HCT116 (cell line): Measurements from ENCODE around the gene RNPEPL1. TPM values are rescaled to one million over a fixed set of nuclear protein-coding genes. Genes with fewer than 3 reads are reported as not detected.

Source experiments
- ATAC-seq: fragments of 200-7000 bp; cut with Tn5 transposase; 2 replicates; pipeline ENCODE4 v1.9.1; 2020; ENCODE audit warnings: mild to moderate bottlenecking, moderate library complexity
- BruUV-seq: library from RNA; stranded (reverse); fragments of 400-500 nt; replicated peaks from 2 replicates; lab custom pipeline; 2021; lab: Mats Ljungman, UMichigan
- CTCF ChIA-PET: fragments of 300-600 bp; sonication (Branson Sonifier 250); formaldehyde crosslinking; loops from one replicate; lab custom pipeline; 2021; ENCODE audit warnings: antibody characterized with exemption; lab: Charles Lee
- POLR2A ChIA-PET: fragments of 300-600, 350-600 bp; sonication (Branson Sonifier 250); formaldehyde crosslinking; loops from one replicate; lab custom pipeline; 2021; ENCODE audit warnings: antibody characterized with exemption; lab: Charles Lee
- RAD21 ChIA-PET, 2 experiments: fragments of 300-600 bp; sonication (Branson Sonifier 250); formaldehyde crosslinking; loops; one replicate each; lab custom pipeline; 2023; ENCODE audit warnings: low total read pairs in 2 of 2; ENCODE audit not compliant: uncharacterized antibody in 2 of 2, unreplicated experiment in 2 of 2, low non-redundant PET in 1 of 2; lab: Charles Lee
- DNase-seq: peaks from one replicate; pipeline ENCODE4 v3.0.0-alpha.2; 2010; ENCODE audit warnings: low read depth, low spot score
- H2AFZ ChIP-seq: fragments of 200-600 bp; shearing (Covaris generic), sonication (generic); 2 replicates; pipeline ENCODE4 v1.6.1; 2017; ENCODE audit warnings: low read depth, mixed run types, mixed read lengths, antibody characterized with exemption, low read length; ENCODE audit not compliant: poor library complexity, severe bottlenecking
- H3K27ac ChIP-seq: 2 replicates; pipeline ENCODE4 v1.5.1; 2012; ENCODE audit warnings: low read depth, low read length
- H3K27me3 ChIP-seq: fragments of 200-600 bp; sonication (generic); 2 replicates; pipeline ENCODE4 v1.6.1; 2016; ENCODE audit warnings: mixed run types, low read length, mixed read lengths; ENCODE audit not compliant: insufficient read depth
- H3K36me3 ChIP-seq, 2 experiments: fragments of 200-500 bp in 1 of 2; fragments of 200-600 bp in 1 of 2; sonication (Bioruptor generic) in 1 of 2; sonication (generic) in 1 of 2; 2 replicates each; pipeline versions ENCODE4 v1.5.1 to v1.6.1; 2014 to 2016; ENCODE audit warnings: low read length in 2 of 2, inconsistent platforms in 1 of 2, mixed read lengths in 1 of 2, mixed run types in 1 of 2; ENCODE audit not compliant: insufficient read depth in 2 of 2, control insufficient read depth in 1 of 2
- H3K4me1 ChIP-seq, 2 experiments: fragments of 200-600 bp in 1 of 2; sonication (generic) in 1 of 2; 2 replicates each; pipeline versions ENCODE4 v1.5.1 to v1.6.1; 2012 to 2017; ENCODE audit warnings: low read length in 2 of 2, inconsistent platforms in 1 of 2, mild to moderate bottlenecking in 1 of 2, mixed read lengths in 1 of 2, mixed run types in 1 of 2, moderate library complexity in 1 of 2; ENCODE audit not compliant: insufficient read depth in 2 of 2, control insufficient read depth in 1 of 2
- H3K4me2 ChIP-seq: fragments of 200-600 bp; sonication (generic); 2 replicates; pipeline ENCODE4 v1.6.1; 2017; ENCODE audit warnings: mixed run types, low read length, mixed read lengths
- H3K4me3 ChIP-seq, 2 experiments: fragments of 200-600 bp in 1 of 2; sonication (generic) in 1 of 2; replicated peaks in 1 of 2; 2 replicates each; pipeline ENCODE4 v1.5.1; 2011 to 2016; ENCODE audit warnings: low read length in 2 of 2, control low read depth in 1 of 2, low read depth in 1 of 2, mild to moderate bottlenecking in 1 of 2, mixed read lengths in 1 of 2, mixed run types in 1 of 2
- H3K79me2 ChIP-seq: fragments of 200-600 bp; sonication (generic); 2 replicates; pipeline ENCODE4 v1.6.1; 2017; ENCODE audit warnings: mild to moderate bottlenecking, mixed run types, low read length, moderate library complexity, mixed read lengths; ENCODE audit not compliant: insufficient read depth
- H3K9ac ChIP-seq: fragments of 200-600 bp; sonication (generic); 2 replicates; pipeline ENCODE4 v1.6.1; 2016; ENCODE audit warnings: low read length, mixed read lengths
- H3K9me2 ChIP-seq: fragments of 200-600 bp; sonication (generic), shearing (Covaris generic); 2 replicates; pipeline ENCODE4 v1.6.1; 2017; ENCODE audit warnings: mixed run types, mild to moderate bottlenecking, moderate library complexity; ENCODE audit not compliant: insufficient read depth
- H3K9me3 ChIP-seq, 2 experiments: fragments of 200-500 bp in 1 of 2; fragments of 200-600 bp in 1 of 2; sonication (Bioruptor generic) in 1 of 2; sonication (generic) in 1 of 2; 2 replicates each; pipeline ENCODE4 v1.6.1; 2014 to 2017; ENCODE audit warnings: low read length in 2 of 2, mixed read lengths in 2 of 2, inconsistent platforms in 1 of 2, low read depth in 1 of 2, mild to moderate bottlenecking in 1 of 2, mixed run types in 1 of 2, moderate library complexity in 1 of 2; ENCODE audit not compliant: control insufficient read depth in 1 of 2, insufficient read depth in 1 of 2
- H4K20me1 ChIP-seq: fragments of 200-600 bp; sonication (generic), shearing (Covaris generic); 2 replicates; pipeline ENCODE4 v1.6.1; 2017; ENCODE audit warnings: mixed run types, mild to moderate bottlenecking, moderate library complexity; ENCODE audit not compliant: insufficient read depth
- CBX3 ChIP-seq: IDR thresholded peaks from 2 replicates; pipeline ENCODE4 v1.6.1; 2012; ENCODE audit warnings: low read depth
- CEBPB ChIP-seq: IDR thresholded peaks from 2 replicates; pipeline ENCODE4 v1.6.1; 2012; ENCODE audit warnings: low read depth
- CTCF ChIP-seq, 3 experiments: fragments of 200-600 bp in 1 of 3; sonication (generic) in 1 of 3; IDR thresholded peaks in 2 of 3; conservative IDR thresholded peaks in 1 of 3; 2 replicates each; pipeline ENCODE4 v1.5.1; 2012 to 2017; ENCODE audit warnings: low read depth in 2 of 3, low read length in 2 of 3, antibody characterized with exemption in 1 of 3, borderline replicate concordance in 1 of 3, control low read depth in 1 of 3, mild to moderate bottlenecking in 1 of 3, mixed read lengths in 1 of 3, mixed run types in 1 of 3, moderate library complexity in 1 of 3; ENCODE audit not compliant: insufficient read depth in 1 of 3
- EGR1 ChIP-seq: IDR thresholded peaks from 2 replicates; pipeline ENCODE4 v1.6.1; 2012; ENCODE audit warnings: low read depth
- EZH2phosphoT487 ChIP-seq: fragments of 200-600 bp; IDR thresholded peaks from 2 replicates; pipeline ENCODE4 v1.6.1; 2018; ENCODE audit warnings: antibody characterized with exemption, borderline replicate concordance
- POLR2A ChIP-seq: IDR thresholded peaks from 2 replicates; pipeline ENCODE4 v1.7.0; 2011; ENCODE audit warnings: borderline replicate concordance; ENCODE audit not compliant: insufficient read depth, insufficient read length; ENCODE audit errors: extremely low read depth
- POLR2AphosphoS5 ChIP-seq: IDR thresholded peaks from 2 replicates; pipeline ENCODE4 v1.6.1; 2011; ENCODE audit warnings: mild to moderate bottlenecking, low read depth, low read length, moderate library complexity
- SIN3A ChIP-seq: IDR thresholded peaks from 2 replicates; pipeline ENCODE4 v1.6.1; 2012; ENCODE audit warnings: low read depth
- YY1 ChIP-seq: IDR thresholded peaks from 2 replicates; pipeline ENCODE4 v1.6.1; 2011; ENCODE audit warnings: low read length, low read depth, moderate library complexity, mild to moderate bottlenecking; ENCODE audit not compliant: insufficient replicate concordance; ENCODE audit errors: extremely low read depth
- ZFX ChIP-seq: fragments of 450-650 bp; IDR thresholded peaks from 2 replicates; pipeline ENCODE4 v1.6.1; 2017
- ZNF274 ChIP-seq: fragments of 200-500 bp; sonication (Bioruptor generic); IDR thresholded peaks from 2 replicates; pipeline ENCODE4 v1.6.1; 2014; ENCODE audit warnings: mild to moderate bottlenecking, low read depth, low read length, inconsistent platforms
- intact Hi-C: fragments of 100-400 bp; cut with micrococcal nuclease; formaldehyde crosslinking; loops from 2 replicates; pipeline ENCODE4 v1.10.0; 2022
- total RNA-seq: library from RNA; stranded (reverse); gene quantifications from one replicate; pipeline ENCODE4 v1.2.1, GENCODE V29; 2021; ENCODE audit not compliant: unreplicated experiment

Gene RNPEPL1
- total RNA-seq, 1 experiment from 2014 or later = 49.7 TPM

GRCh38 chr2:240559286-240559685 is 9.0 kb upstream of the RNPEPL1 start:
- Histone ChIP-seq H3K9me2 (no peaks in the 10 kb centered on the region), H3K4me2 (peak overlapping the region; percentile 80), H3K36me3 (peaks cover 0 to 7% of the 10 kb centered on the region in 2 experiments; a peak in 1 of 4 replicates), H3K4me3 (peak overlapping the region; percentile 67 to 69), H2AFZ (no peak overlapping the region), H3K79me2 (peaks cover 56% of the 10 kb centered on the region), H3K27me3 (no peaks in the 10 kb centered on the region), H3K9me3 (no peaks in the 10 kb centered on the region), H3K4me1 (peaks cover 21 to 39% of the 10 kb centered on the region in 2 experiments), H3K27ac (peak overlapping the region; percentile 98), H3K9ac (peak overlapping the region; percentile 94), H4K20me1 (no peaks in the 10 kb centered on the region)
- TF ChIP-seq POLR2A (no peak), EZH2phosphoT487 (no peak), CBX3 (no peak), CEBPB (no peak), CTCF (IDR thresholded peaks at IDR 0.05 in 2 of 3, conservative IDR thresholded peaks at IDR 0.05 in 1 of 3; ENCODE audit: borderline replicate concordance in 1 of 3, insufficient read depth in 1 of 3, low read depth in 2 of 3, low read length in 2 of 3) (no peak), SIN3A (no peak)
- POLR2A ChIA-PET = no interaction called here
- ATAC-seq (no peak), DNase-seq (no peak)
- intact Hi-C loops = no loop called here
- no TSS peak for BruUV-seq
- RAD21 ChIA-PET = no interaction called here
- CTCF ChIA-PET = interaction anchor here (1.1 kb wide), 1 partner anchor 21 kb away, joined by 3 read pairs; no protein-coding TSS in a partner anchor

- CTCF ChIA-PET = interaction anchor here (1.1 to 2.0 kb wide), 2 partner anchors 20 to 26 kb away, joined by 3 to 5 read pairs; partner anchors contain the start of gene CAPN10
- POLR2A ChIA-PET = interaction anchor here (1.4 to 1.5 kb wide), 3 partner anchors 20 to 66 kb away, joined by 5 to 8 read pairs (median 7); partner anchors contain the start of gene CAPN10
- intact Hi-C loops = loop anchor here (2.0 to 10.0 kb wide), 2 partner anchors 27 to 325 kb away; partner anchors contain the start of gene CAPN10
Observed at GRCh38 chr2:240560084-240560479, 8.2 kb upstream of the RNPEPL1 start, which contains the start of gene DUSP28. Gene DUSP28, plus strand, starts transcription at chr2:240560357. Its CDS starts 328 bp downstream, at chr2:240560685.

More at GRCh38 chr2:240560084-240560479, 8.2 kb upstream of the RNPEPL1 start, which contains the start of gene DUSP28:
- Histone ChIP-seq H3K9me2 (no peaks in the 10 kb centered on the region), H3K79me2 (peaks cover 50% of the 10 kb centered on the region), H2AFZ (no peak within 1 kb of the TSS), H3K27me3 (no peaks in the 10 kb centered on the region), H3K36me3 (peaks cover 0 to 7% of the 10 kb centered on the region in 2 experiments; a peak in 1 of 4 replicates), H4K20me1 (no peaks in the 10 kb centered on the region), H3K9ac (peak within 1 kb of the TSS; percentile 94), H3K4me2 (peak within 1 kb of the TSS; percentile 80), H3K9me3 (no peaks in the 10 kb centered on the region), H3K4me3 (peak within 1 kb of the TSS; percentile 67 to 69), H3K4me1 (peaks cover 29 to 47% of the 10 kb centered on the region in 2 experiments), H3K27ac (peak within 1 kb of the TSS; percentile 98)
- ATAC-seq (peak; percentile 72), DNase-seq (peak; percentile 72)
- no TSS peak for BruUV-seq
- RAD21 ChIA-PET = no interaction called here
- TF ChIP-seq YY1 = no peak
- no peak for TF ChIP-seq ZNF274
- no peak for TF ChIP-seq ZFX
- peak; percentile 96 for TF ChIP-seq POLR2AphosphoS5
- no peak for TF ChIP-seq EGR1
- TF ChIP-seq POLR2A = peak; percentile 48
- TF ChIP-seq CEBPB = no peak
